GM21723 (cell line): ENCODE results near the gene COL26A1.
"Not testable (repeated sequence)": the region's sequence is repeated elsewhere in the genome, so short reads cannot be mapped to it uniquely, and the experiment has no call there.

Experiments
- ATAC-seq: cut with Tn5 transposase; IDR thresholded peaks from one replicate; pipeline ENCODE4 v1.9.1; 2021; ENCODE audit warnings: mild to moderate bottlenecking, moderate library complexity; ENCODE audit not compliant: unreplicated experiment

COL26A1 gene

GRCh38 chr7:101362334-101363195 lies at the start of gene COL26A1:
Gene COL26A1, plus strand, starts transcription at chr7:101362875. Its CDS starts 158 bp downstream, at chr7:101363033.
- no peak for ATAC-seq

- ATAC-seq = no peak
Measured at GRCh38 chr7:101315336-101315735, 47.3 kb upstream of the COL26A1 start.

- ATAC-seq = no peak
Measured at GRCh38 chr7:101319401-101319800, 43.3 kb upstream of the COL26A1 start.

- peak; percentile 95 for ATAC-seq
Measured at GRCh38 chr7:101321491-101322401, 40.9 kb upstream of the COL26A1 start, which contains the start of gene IFT22. Gene IFT22, minus strand, starts transcription at chr7:101321812. Its CDS starts 103 bp downstream, at chr7:101321709.

- ATAC-seq = no peak
Measured at GRCh38 chr7:101328159-101328558, 34.5 kb upstream of the COL26A1 start.

- ATAC-seq = no peak
Measured at GRCh38 chr7:101330011-101330484, 32.6 kb upstream of the COL26A1 start.

GRCh38 chr7:101332026-101332425 lies 30.6 kb upstream of the COL26A1 start:
- ATAC-seq = no peak

GRCh38 chr7:101333912-101334311 lies 28.8 kb upstream of the COL26A1 start:
- no peak for ATAC-seq

- no peak for ATAC-seq
Measured at GRCh38 chr7:101340379-101340778, 22.3 kb upstream of the COL26A1 start.

GRCh38 chr7:101342892-101343291 lies 19.8 kb upstream of the COL26A1 start:
- ATAC-seq = no peak

- no peak for ATAC-seq
Measured at GRCh38 chr7:101347477-101347876, 15.2 kb upstream of the COL26A1 start.

- not testable (repeated sequence) for ATAC-seq
Measured at GRCh38 chr7:101348456-101349067, 14.1 kb upstream of the COL26A1 start.

- ATAC-seq = not testable (repeated sequence)
Measured at GRCh38 chr7:101349300-101349699, 13.4 kb upstream of the COL26A1 start.

GRCh38 chr7:101352920-101353308 lies 9.8 kb upstream of the COL26A1 start:
- ATAC-seq = no peak

GRCh38 chr7:101357433-101357832 lies 5.2 kb upstream of the COL26A1 start:
- ATAC-seq = no peak

GRCh38 chr7:101363196-101363733 lies 590 bp downstream of the COL26A1 start:
- ATAC-seq = no peak

GRCh38 chr7:101363734-101364374 lies 1.2 kb downstream of the COL26A1 start:
- ATAC-seq = no peak

GRCh38 chr7:101365956-101366355 lies 3.3 kb downstream of the COL26A1 start:
- no peak for ATAC-seq

- no peak for ATAC-seq
Measured at GRCh38 chr7:101367676-101368075, 5.0 kb downstream of the COL26A1 start.
